PFSK-1 (cell line): ENCODE data around the gene RALGAPA2.

Source experiments
- FOXP2 ChIP-seq: optimal IDR thresholded peaks from 2 replicates; pipeline ENCODE3; 2011; ENCODE audit warnings: borderline replicate concordance, control low read depth, inconsistent platforms; ENCODE audit not compliant: insufficient read depth; ENCODE audit errors: extremely low read length, extremely low read depth
- POLR2AphosphoS5 ChIP-seq: IDR thresholded peaks from 2 replicates; pipeline ENCODE4 v1.6.1; 2012; ENCODE audit warnings: low read depth, mild to moderate bottlenecking, control low read depth, low read length, moderate library complexity
- SIN3A ChIP-seq: IDR thresholded peaks from 2 replicates; pipeline ENCODE4 v1.6.1; 2012; ENCODE audit warnings: mild to moderate bottlenecking, low read length, moderate library complexity, borderline replicate concordance; ENCODE audit not compliant: insufficient read depth
- TF ChIP-seq, protein P1 (sequence below), 2 experiments: IDR thresholded peaks; 2 replicates each; pipeline versions ENCODE4 v1.6.1 to v1.8.0; 2011 to 2012; ENCODE audit warnings: low read depth in 2 of 2, low read length in 2 of 2, control low read depth in 1 of 2, inconsistent platforms in 1 of 2, mild to moderate bottlenecking in 1 of 2, moderate library complexity in 1 of 2; ENCODE audit not compliant: insufficient read depth in 1 of 2

DNA sequence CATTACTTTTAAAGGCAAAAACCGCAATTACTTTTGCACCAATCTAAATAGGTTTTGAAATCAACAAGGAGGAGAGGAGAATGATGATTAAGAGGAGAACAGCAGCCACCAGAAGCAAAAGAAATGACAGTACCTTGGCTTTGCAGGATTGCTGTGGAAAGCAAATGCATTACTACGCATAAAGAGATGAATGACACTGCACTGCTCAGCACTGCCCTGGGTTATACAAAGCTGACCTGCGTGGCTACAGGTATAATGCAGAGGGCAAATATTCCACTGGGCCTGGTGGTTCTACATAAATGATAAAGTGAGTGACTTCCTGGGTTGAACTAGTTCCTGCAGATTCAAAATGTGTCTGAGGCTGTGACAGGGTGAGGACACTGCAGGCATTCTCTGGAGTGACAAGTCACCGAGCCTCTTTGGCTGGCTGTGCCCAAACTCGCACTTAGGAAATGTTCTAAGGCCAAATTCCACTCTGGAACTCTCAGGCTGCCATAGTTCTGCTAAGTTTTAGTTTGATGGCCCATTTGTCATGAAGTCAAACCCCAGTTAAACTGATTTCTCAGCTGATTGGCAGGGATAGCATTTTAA, 265.9 kb downstream of the RALGAPA2 start:
- TF ChIP-seq SIN3A: no peak
- TF ChIP-seq POLR2AphosphoS5: no peak
- no peak for TF ChIP-seq FOXP2
- TF ChIP-seq, protein P1, sequence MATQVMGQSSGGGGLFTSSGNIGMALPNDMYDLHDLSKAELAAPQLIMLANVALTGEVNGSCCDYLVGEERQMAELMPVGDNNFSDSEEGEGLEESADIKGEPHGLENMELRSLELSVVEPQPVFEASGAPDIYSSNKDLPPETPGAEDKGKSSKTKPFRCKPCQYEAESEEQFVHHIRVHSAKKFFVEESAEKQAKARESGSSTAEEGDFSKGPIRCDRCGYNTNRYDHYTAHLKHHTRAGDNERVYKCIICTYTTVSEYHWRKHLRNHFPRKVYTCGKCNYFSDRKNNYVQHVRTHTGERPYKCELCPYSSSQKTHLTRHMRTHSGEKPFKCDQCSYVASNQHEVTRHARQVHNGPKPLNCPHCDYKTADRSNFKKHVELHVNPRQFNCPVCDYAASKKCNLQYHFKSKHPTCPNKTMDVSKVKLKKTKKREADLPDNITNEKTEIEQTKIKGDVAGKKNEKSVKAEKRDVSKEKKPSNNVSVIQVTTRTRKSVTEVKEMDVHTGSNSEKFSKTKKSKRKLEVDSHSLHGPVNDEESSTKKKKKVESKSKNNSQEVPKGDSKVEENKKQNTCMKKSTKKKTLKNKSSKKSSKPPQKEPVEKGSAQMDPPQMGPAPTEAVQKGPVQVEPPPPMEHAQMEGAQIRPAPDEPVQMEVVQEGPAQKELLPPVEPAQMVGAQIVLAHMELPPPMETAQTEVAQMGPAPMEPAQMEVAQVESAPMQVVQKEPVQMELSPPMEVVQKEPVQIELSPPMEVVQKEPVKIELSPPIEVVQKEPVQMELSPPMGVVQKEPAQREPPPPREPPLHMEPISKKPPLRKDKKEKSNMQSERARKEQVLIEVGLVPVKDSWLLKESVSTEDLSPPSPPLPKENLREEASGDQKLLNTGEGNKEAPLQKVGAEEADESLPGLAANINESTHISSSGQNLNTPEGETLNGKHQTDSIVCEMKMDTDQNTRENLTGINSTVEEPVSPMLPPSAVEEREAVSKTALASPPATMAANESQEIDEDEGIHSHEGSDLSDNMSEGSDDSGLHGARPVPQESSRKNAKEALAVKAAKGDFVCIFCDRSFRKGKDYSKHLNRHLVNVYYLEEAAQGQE (IDR thresholded peaks at IDR 0.05; ENCODE audit: insufficient read depth in 1 of 2, low read depth in 2 of 2, low read length in 2 of 2): no peak
